HepG2 (cell line): ENCODE data around the gene SURF6. TPM values are rescaled to one million over a fixed set of nuclear protein-coding genes. Genes with fewer than 3 reads are reported as not detected.
A peak's percentile ranks its signal among the peaks of the same experiment; 100 is the strongest.

Experiments used
- AKNA ChIP-seq: sonication (generic); formaldehyde crosslinking; IDR thresholded peaks from 2 replicates; pipeline ENCODE4 v1.4.0; 2020; ENCODE audit warnings: missing genetic modification reagents, borderline replicate concordance
- DNMT1 ChIP-seq: sonication (generic); formaldehyde crosslinking; IDR thresholded peaks from 2 replicates; pipeline ENCODE4 v1.5.1; 2020; ENCODE audit warnings: mild to moderate bottlenecking, missing genetic modification reagents
- HMGXB3 ChIP-seq: sonication (generic); formaldehyde crosslinking; IDR thresholded peaks from 2 replicates; pipeline ENCODE4 v1.4.0; 2020; ENCODE audit warnings: missing genetic modification reagents, borderline replicate concordance
- HNF1A ChIP-seq, 2 experiments: sonication (generic) in 1 of 2; formaldehyde crosslinking in 1 of 2; IDR thresholded peaks; 2 replicates each; pipeline versions ENCODE4 v1.4.0 to v1.6.1; 2016 to 2020; ENCODE audit warnings: borderline replicate concordance in 1 of 2, low read depth in 1 of 2, mild to moderate bottlenecking in 1 of 2, missing genetic modification reagents in 1 of 2
- KDM1A ChIP-seq: IDR thresholded peaks from 2 replicates; pipeline ENCODE4 v1.6.1; 2016; ENCODE audit warnings: missing compliant biosample characterization
- KDM5A ChIP-seq: fragments of 200-600 bp; sonication (generic); IDR thresholded peaks from 2 replicates; pipeline ENCODE4 v1.7.0; 2018; ENCODE audit warnings: antibody characterized with exemption, mild to moderate bottlenecking, low read length, borderline replicate concordance
- KMT2B ChIP-seq: IDR thresholded peaks from 2 replicates; pipeline ENCODE4 v1.6.1; 2016; ENCODE audit warnings: missing genetic modification reagents, missing compliant biosample characterization
- POLR2AphosphoS5 ChIP-seq: IDR thresholded peaks from 2 replicates; pipeline ENCODE4 v1.6.1; 2012; ENCODE audit warnings: low read depth, low read length
- TSC22D2 ChIP-seq: sonication (generic); formaldehyde crosslinking; IDR thresholded peaks from 2 replicates; pipeline ENCODE4 v1.5.1; 2020; ENCODE audit warnings: missing genetic modification reagents, mild to moderate bottlenecking, borderline replicate concordance
- ZIK1 ChIP-seq: sonication (generic); formaldehyde crosslinking; IDR thresholded peaks from 2 replicates; pipeline ENCODE4 v1.5.0; 2020; ENCODE audit warnings: mild to moderate bottlenecking, low read depth, missing genetic modification reagents, borderline replicate concordance
- ZNF674 ChIP-seq: sonication (generic); formaldehyde crosslinking; IDR thresholded peaks from 2 replicates; pipeline ENCODE4 v1.5.0; 2020; ENCODE audit warnings: low read depth, mild to moderate bottlenecking, missing genetic modification reagents
- polyA plus RNA-seq, 8 experiments: library from polyadenylated mRNA; depleted of rRNA in 3 of 8; stranded (reverse) in 7 of 8; unstranded in 1 of 8; fragments of >200 nt; fragmentation: Illumina TruSeq in 4 of 8; extraction: Trizol in 4 of 8; gene quantifications; 2 replicates each; pipeline versions ENCODE4 v1.2.1 to v1.2.3, GENCODE V29; 2011 to 2016; ENCODE audit warnings: low read depth in 4 of 8, missing spikeins in 1 of 8, mixed read lengths in 1 of 8; ENCODE audit not compliant: insufficient read depth in 1 of 8
- total RNA-seq, 5 experiments: library from RNA; depleted of rRNA; stranded (reverse); fragments of >200 nt; fragmentation: Illumina TruSeq; extraction: Trizol; gene quantifications; 2 replicates each; pipeline ENCODE4 v1.2.3, GENCODE V29; 2016; ENCODE audit warnings: low read depth in 1 of 5

The SURF6 gene
- total and polyA plus RNA-seq, 2 of the 13 experiments (the other 11 are each of a cell fraction or from before 2014, with no cell fraction given), result 5.9 to 14.7 TPM

GRCh38 chr9:133347985-133348717 lies 12.2 kb upstream of the SURF6 start, which contains the start of the genes MED22 and RPL7A (continued):
- TF ChIP-seq KDM5A, result peak; percentile 60
- peak; percentile 100 for TF ChIP-seq POLR2AphosphoS5
- TF ChIP-seq HMGXB3 (CRISPR knock-in tag), result peak; percentile 69; the same call in 1 of the 2 replicates
- TF ChIP-seq KMT2B, result peak; percentile 56; the same call in 1 of the 2 replicates
- TF ChIP-seq ZNF674 (CRISPR knock-in tag), result 0 out of 2 replicates have a peak, but pooled peaks have one; percentile 30
- no peak for TF ChIP-seq ZIK1
- TF ChIP-seq DNMT1, result peak; percentile 88; the same call in 1 of the 2 replicates
- peak; percentile 94; the same call in 1 of the 2 replicates for TF ChIP-seq TSC22D2 (CRISPR knock-in tag)
- TF ChIP-seq AKNA (CRISPR knock-in tag), result no peak
- TF ChIP-seq HNF1A (IDR thresholded peaks at IDR 0.05; ENCODE audit: low read depth), result no peak
- peak; percentile 73 for TF ChIP-seq HNF1A (CRISPR knock-in tag; IDR thresholded peaks at IDR 0.05; ENCODE audit: borderline replicate concordance)
- TF ChIP-seq KDM1A (CRISPR knock-in tag), result no peak
